ENCODE results near the gene GNPDA2. TPM values are rescaled to one million over a fixed set of nuclear protein-coding genes. Genes with fewer than 3 reads are reported as not detected.
A peak's percentile ranks its signal among the peaks of the same experiment; 100 is the strongest.

The GNPDA2 gene
- polyA plus RNA-seq, 3 donors, result 2.4 to 5.7 (median 3.6) TPM

- no peak overlapping the region for H3K27ac Mint-ChIP-seq
- 100% methylated on average over 2 of the region's 6 CpGs for WGBS (ENCODE audit: insufficient coverage)
- no peaks in the 10 kb centered on the region for H4K20me1 ChIP-seq (ENCODE audit: insufficient read depth, low read length)
- H3K4me3 ChIP-seq (replicated peaks in 1 of 3; ENCODE audit: low read depth in 2 of 3, low read length in 3 of 3), result no peak overlapping the region
- TF ChIP-seq, protein P1, sequence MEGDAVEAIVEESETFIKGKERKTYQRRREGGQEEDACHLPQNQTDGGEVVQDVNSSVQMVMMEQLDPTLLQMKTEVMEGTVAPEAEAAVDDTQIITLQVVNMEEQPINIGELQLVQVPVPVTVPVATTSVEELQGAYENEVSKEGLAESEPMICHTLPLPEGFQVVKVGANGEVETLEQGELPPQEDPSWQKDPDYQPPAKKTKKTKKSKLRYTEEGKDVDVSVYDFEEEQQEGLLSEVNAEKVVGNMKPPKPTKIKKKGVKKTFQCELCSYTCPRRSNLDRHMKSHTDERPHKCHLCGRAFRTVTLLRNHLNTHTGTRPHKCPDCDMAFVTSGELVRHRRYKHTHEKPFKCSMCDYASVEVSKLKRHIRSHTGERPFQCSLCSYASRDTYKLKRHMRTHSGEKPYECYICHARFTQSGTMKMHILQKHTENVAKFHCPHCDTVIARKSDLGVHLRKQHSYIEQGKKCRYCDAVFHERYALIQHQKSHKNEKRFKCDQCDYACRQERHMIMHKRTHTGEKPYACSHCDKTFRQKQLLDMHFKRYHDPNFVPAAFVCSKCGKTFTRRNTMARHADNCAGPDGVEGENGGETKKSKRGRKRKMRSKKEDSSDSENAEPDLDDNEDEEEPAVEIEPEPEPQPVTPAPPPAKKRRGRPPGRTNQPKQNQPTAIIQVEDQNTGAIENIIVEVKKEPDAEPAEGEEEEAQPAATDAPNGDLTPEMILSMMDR (IDR thresholded peaks at IDR 0.05), result no peak
- H3K4me2 ChIP-seq (replicated peaks; ENCODE audit: extremely low read depth, low read length, poor library complexity, severe bottlenecking), result no peak overlapping the region
- no peaks in the 10 kb centered on the region for H3K79me2 ChIP-seq (ENCODE audit: insufficient read depth, low read length)
- H3K27ac ChIP-seq (ENCODE audit: low read depth in 1 of 2, low read length in 2 of 2), result no peak overlapping the region
- H3K4me1 Mint-ChIP-seq, result peaks cover 22% of the 10 kb centered on the region
- H3K36me3 ChIP-seq (replicated peaks in 1 of 2; ENCODE audit: control insufficient read depth in 1 of 2, insufficient read depth in 2 of 2, low read length in 2 of 2), result no peaks in the 10 kb centered on the region
- H3K27me3 Mint-ChIP-seq (ENCODE audit: low read depth in 3 of 3), result peaks cover 3 to 17% (median 9%) of the 10 kb centered on the region in 3 donors
- no peaks in the 10 kb centered on the region for H3K36me3 Mint-ChIP-seq
- H3K27me3 ChIP-seq (ENCODE audit: control insufficient read depth in 2 of 2, insufficient read depth in 2 of 2, low read length in 2 of 2), result peaks cover 0 to 11% of the 10 kb centered on the region in 2 donors
- H3K9ac ChIP-seq (ENCODE audit: insufficient read depth, low read length, poor library complexity, severe bottlenecking), result no peak overlapping the region
- peaks cover 0 to 2% (median 0%) of the 10 kb centered on the region in 7 donors for H3K9me3 Mint-ChIP-seq
- H3K4me3 Mint-ChIP-seq, result no peak overlapping the region
- intact Hi-C loops (cut with micrococcal nuclease), result no loop called here
- H3K9me3 ChIP-seq (replicated peaks in 1 of 2; ENCODE audit: control insufficient read depth in 1 of 2, insufficient read depth in 1 of 2, low read length in 2 of 2), result no peaks in the 10 kb centered on the region
- peaks cover 16 to 20% of the 10 kb centered on the region in 2 donors for H3K4me1 ChIP-seq (ENCODE audit: control insufficient read depth in 1 of 2, insufficient read depth in 2 of 2, low read length in 2 of 2)
- no peak for DNase-seq
- H2AFZ ChIP-seq (ENCODE audit: insufficient read depth, low read depth, low read length, poor library complexity, severe bottlenecking), result peak overlapping the region; percentile 97
Observed at GRCh38 chr4:44727471-44727870, 1.1 kb upstream of the GNPDA2 start.

DNA sequence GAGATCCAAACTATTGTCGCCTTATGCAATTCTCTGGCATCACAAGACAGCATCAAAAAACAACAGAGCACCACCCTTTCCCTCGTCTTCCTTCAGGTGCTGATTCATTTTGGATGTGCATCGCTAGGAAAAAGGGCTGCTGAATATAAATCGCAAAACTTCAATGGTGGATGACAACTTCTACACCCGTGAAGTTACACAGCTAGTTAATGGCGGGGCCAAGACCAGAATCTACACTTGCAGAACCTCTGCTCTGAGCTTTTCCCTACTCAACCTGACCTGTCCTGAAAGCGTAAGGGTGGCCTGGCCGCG, 674 bp downstream of the GNPDA2 start:
- intact Hi-C loops (cut with micrococcal nuclease), result no loop called here
- Histone ChIP-seq H3K36me3 (replicated peaks in 1 of 2; ENCODE audit: control insufficient read depth in 1 of 2, insufficient read depth in 2 of 2, low read length in 2 of 2) (no peaks in the 10 kb centered on the region), H4K20me1 (ENCODE audit: insufficient read depth, low read length) (no peaks in the 10 kb centered on the region), H3K4me2 (replicated peaks; ENCODE audit: extremely low read depth, low read length, poor library complexity, severe bottlenecking) (peak overlapping the region; percentile 81), H2AFZ (ENCODE audit: insufficient read depth, low read depth, low read length, poor library complexity, severe bottlenecking) (peak overlapping the region; percentile 97), H3K79me2 (ENCODE audit: insufficient read depth, low read length) (no peaks in the 10 kb centered on the region), H3K9ac (ENCODE audit: insufficient read depth, low read length, poor library complexity, severe bottlenecking) (peak overlapping the region; percentile 75), H3K9me3 (replicated peaks in 1 of 2; ENCODE audit: control insufficient read depth in 1 of 2, insufficient read depth in 1 of 2, low read length in 2 of 2) (no peaks in the 10 kb centered on the region), H3K4me1 (ENCODE audit: control insufficient read depth in 1 of 2, insufficient read depth in 2 of 2, low read length in 2 of 2) (peaks cover 16 to 20% of the 10 kb centered on the region in 2 donors), H3K27ac (ENCODE audit: low read depth in 1 of 2, low read length in 2 of 2) (peak overlapping the region in 1 of 2 donors; percentile 60), H3K27me3 (ENCODE audit: control insufficient read depth in 2 of 2, insufficient read depth in 2 of 2, low read length in 2 of 2) (peaks cover 0 to 11% of the 10 kb centered on the region in 2 donors), H3K4me3 (replicated peaks in 1 of 3; ENCODE audit: low read depth in 2 of 3, low read length in 3 of 3) (peak overlapping the region; percentile 67 to 94 (median 83))
- peaks cover 2 to 4% of the 10 kb centered on the region in 2 donors for H3K36me3 Mint-ChIP-seq
- TF ChIP-seq, protein P1 (IDR thresholded peaks at IDR 0.05), result no peak
- DNase-seq, result no peak
- peak overlapping the region in 4 of 7 donors; percentile 66 to 91 (median 79) for H3K27ac Mint-ChIP-seq
- peaks cover 0 to 2% (median 0%) of the 10 kb centered on the region in 7 donors for H3K9me3 Mint-ChIP-seq
- H3K4me3 Mint-ChIP-seq, result peak overlapping the region; percentile 98 to 99
- peaks cover 22% of the 10 kb centered on the region for H3K4me1 Mint-ChIP-seq
- H3K27me3 Mint-ChIP-seq (ENCODE audit: low read depth in 3 of 3), result peaks cover 3 to 15% (median 7%) of the 10 kb centered on the region in 3 donors
- 0% methylated on average over 4 of the region's 9 CpGs for WGBS (ENCODE audit: insufficient coverage)
